ENCODE data around the gene SORCS3. TPM values are rescaled to one million over a fixed set of nuclear protein-coding genes. Genes with fewer than 3 reads are reported as not detected.

Gene SORCS3
- total RNA-seq, 1 experiment from 2014 or later, result not detected

- no peak for DNase-seq (ENCODE audit: unreplicated experiment)
- Mint-ChIP-seq H3K27ac (ENCODE audit: low read depth, unreplicated experiment) (no peak overlapping the region), H3K27me3 (ENCODE audit: insufficient read depth, unreplicated experiment) (no peaks in the 10 kb centered on the region), H3K4me1 (ENCODE audit: insufficient read depth, unreplicated experiment) (no peaks in the 10 kb centered on the region), H3K9me3 (ENCODE audit: unreplicated experiment) (no peaks in the 10 kb centered on the region), H3K4me3 (ENCODE audit: unreplicated experiment) (no peak overlapping the region), H3K36me3 (ENCODE audit: insufficient read depth, unreplicated experiment) (no peaks in the 10 kb centered on the region)
- POLR2A ChIA-PET, result no interaction called here
- TF ChIP-seq CTCF (IDR thresholded peaks at IDR 0.05; ENCODE audit: unreplicated experiment), result no peak
- intact Hi-C loops (cut with micrococcal nuclease), result no loop called here
- no TSS peak for BruUV-seq (replicated peaks)
- CTCF ChIA-PET, result no interaction called here
Measured at GRCh38 chr10:104795411-104795810, 154.3 kb downstream of the SORCS3 start.

DNA sequence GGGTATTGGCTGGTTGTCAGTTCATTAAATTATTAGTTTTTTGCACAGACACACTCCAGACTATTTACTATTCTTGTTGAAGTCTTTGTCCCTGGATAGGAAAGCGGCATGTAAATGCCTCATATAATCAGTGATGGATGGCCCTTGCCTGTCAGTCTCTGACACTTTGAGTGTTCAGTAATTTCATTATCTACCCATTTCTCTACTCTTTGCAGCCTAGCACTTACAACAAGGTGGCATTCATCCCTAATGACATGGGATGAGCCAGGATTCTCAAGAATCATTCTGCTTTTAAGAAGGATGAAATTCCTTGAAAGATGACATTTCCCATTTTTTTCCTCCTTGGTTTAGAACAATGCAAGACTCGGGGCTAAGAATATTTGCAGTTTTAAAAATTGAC is 155.7 kb downstream of the SORCS3 start:
- no peak overlapping the region for H3K27ac Mint-ChIP-seq (ENCODE audit: low read depth, unreplicated experiment)
- BruUV-seq (replicated peaks), result no TSS peak
- no peak for DNase-seq (ENCODE audit: unreplicated experiment)
- intact Hi-C loops (cut with micrococcal nuclease), result no loop called here
- H3K36me3 Mint-ChIP-seq (ENCODE audit: insufficient read depth, unreplicated experiment), result no peaks in the 10 kb centered on the region
- no peak overlapping the region for H3K4me3 Mint-ChIP-seq (ENCODE audit: unreplicated experiment)
- peaks cover under 1% of the 10 kb centered on the region for H3K4me1 Mint-ChIP-seq (ENCODE audit: insufficient read depth, unreplicated experiment)
- no peak for TF ChIP-seq CTCF (IDR thresholded peaks at IDR 0.05; ENCODE audit: unreplicated experiment)
- no peaks in the 10 kb centered on the region for H3K27me3 Mint-ChIP-seq (ENCODE audit: insufficient read depth, unreplicated experiment)
- H3K9me3 Mint-ChIP-seq (ENCODE audit: unreplicated experiment), result no peaks in the 10 kb centered on the region
- ChIA-PET CTCF (no interaction called here), POLR2A (no interaction called here)

DNA sequence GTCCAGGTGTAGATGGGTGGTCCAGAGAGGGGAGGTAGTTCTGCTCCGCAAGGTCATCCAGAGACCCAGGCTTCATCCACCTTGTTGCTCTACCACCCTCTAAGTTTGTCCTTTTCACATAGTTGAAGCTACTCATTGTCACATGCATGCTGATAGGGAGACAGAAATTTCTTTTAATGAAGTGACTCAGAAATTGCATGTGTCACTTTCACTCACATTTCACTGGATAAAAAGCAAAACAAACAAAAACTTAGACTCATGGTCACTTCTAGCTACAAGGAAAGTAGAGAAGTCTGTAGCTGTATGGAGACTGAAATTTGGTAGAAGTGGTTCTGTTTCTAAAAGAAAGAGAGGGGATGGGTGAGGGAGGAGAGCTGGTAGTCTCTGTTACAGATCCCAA is 161.9 kb downstream of the SORCS3 start:
- Mint-ChIP-seq H3K4me3 (ENCODE audit: unreplicated experiment) (no peak overlapping the region), H3K36me3 (ENCODE audit: insufficient read depth, unreplicated experiment) (peaks cover 7% of the 10 kb centered on the region), H3K4me1 (ENCODE audit: insufficient read depth, unreplicated experiment) (peaks cover 22% of the 10 kb centered on the region), H3K27ac (ENCODE audit: low read depth, unreplicated experiment) (no peak overlapping the region), H3K9me3 (ENCODE audit: unreplicated experiment) (peaks cover 17% of the 10 kb centered on the region), H3K27me3 (ENCODE audit: insufficient read depth, unreplicated experiment) (no peaks in the 10 kb centered on the region)
- BruUV-seq (replicated peaks), result no TSS peak
- ChIA-PET POLR2A (interaction anchor here (0.6 kb wide), 1 partner anchor 1083 kb away, joined by 3 read pairs; no protein-coding TSS in a partner anchor), CTCF (no interaction called here)
- no peak for DNase-seq (ENCODE audit: unreplicated experiment)
- intact Hi-C loops (cut with micrococcal nuclease), result no loop called here
- TF ChIP-seq CTCF (IDR thresholded peaks at IDR 0.05; ENCODE audit: unreplicated experiment), result no peak

DNA sequence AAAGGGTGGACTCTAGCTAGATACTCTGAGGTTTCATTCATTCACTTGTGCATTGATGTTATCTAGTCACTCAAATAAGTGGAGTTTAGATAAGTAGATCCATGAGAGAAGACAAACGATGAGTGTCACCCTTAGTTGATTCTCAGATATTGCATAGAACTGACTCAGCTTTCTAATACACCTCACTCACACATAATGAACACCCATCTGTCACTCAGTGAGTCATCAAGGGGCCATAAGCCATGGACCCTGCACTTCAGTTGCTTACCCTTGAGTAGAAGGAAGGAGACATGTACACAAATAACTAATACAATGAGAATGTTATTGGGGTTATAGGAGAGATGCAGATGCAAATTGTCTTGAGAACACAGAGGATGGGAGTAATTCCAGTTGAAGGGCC is 163.8 kb downstream of the SORCS3 start:
- peaks cover 36% of the 10 kb centered on the region for H3K4me1 Mint-ChIP-seq (ENCODE audit: insufficient read depth, unreplicated experiment)
- H3K27me3 Mint-ChIP-seq (ENCODE audit: insufficient read depth, unreplicated experiment), result no peaks in the 10 kb centered on the region
- H3K9me3 Mint-ChIP-seq (ENCODE audit: unreplicated experiment), result peaks cover 24% of the 10 kb centered on the region
- BruUV-seq (replicated peaks), result no TSS peak
- intact Hi-C loops (cut with micrococcal nuclease), result loop anchor here (5.0 kb wide), 1 partner anchor 122 kb away; no protein-coding TSS in a partner anchor
- peak overlapping the region; percentile 6 for H3K27ac Mint-ChIP-seq (ENCODE audit: low read depth, unreplicated experiment)
- no peak for DNase-seq (ENCODE audit: unreplicated experiment)
- H3K4me3 Mint-ChIP-seq (ENCODE audit: unreplicated experiment), result no peak overlapping the region
- peaks cover 14% of the 10 kb centered on the region for H3K36me3 Mint-ChIP-seq (ENCODE audit: insufficient read depth, unreplicated experiment)
- TF ChIP-seq CTCF (IDR thresholded peaks at IDR 0.05; ENCODE audit: unreplicated experiment), result no peak
- ChIA-PET CTCF (interaction anchor here (0.6 kb wide), 1 partner anchor 121 kb away, joined by 3 read pairs; no protein-coding TSS in a partner anchor), POLR2A (no interaction called here)
